Ovary (tissue), 3 donors: Measurements from ENCODE around the gene BSN.
"Not testable (repeated sequence)": the region's sequence is repeated elsewhere in the genome, so short reads cannot be mapped to it uniquely, and the experiment has no call there.

Source experiments
- CTCF ChIP-seq, 3 donors: fragments of 450-650 bp in 2 of 3; fragments of 200-600 bp in 1 of 3; IDR thresholded peaks; one replicate each; pipeline versions ENCODE4 v1.5.1 to v1.8.0; 2016 to 2022; ENCODE audit warnings: antibody characterized with exemption in 3 of 3, mild to moderate bottlenecking in 1 of 3
- POLR2A ChIP-seq: fragments of 450-650 bp; IDR thresholded peaks from one replicate; pipeline ENCODE4 v1.6.1; 2017; ENCODE audit warnings: antibody characterized with exemption, mild to moderate bottlenecking, moderate library complexity
- donor health status: DM: no; HTN: no; CAD: no.

- not testable (repeated sequence) for TF ChIP-seq POLR2A; CTCF (IDR thresholded peaks at IDR 0.05)
Measured at GRCh38 chr3:49686769-49687423, 132.6 kb downstream of the BSN start.
